ENCODE data around the gene CMPK1.

DNA sequence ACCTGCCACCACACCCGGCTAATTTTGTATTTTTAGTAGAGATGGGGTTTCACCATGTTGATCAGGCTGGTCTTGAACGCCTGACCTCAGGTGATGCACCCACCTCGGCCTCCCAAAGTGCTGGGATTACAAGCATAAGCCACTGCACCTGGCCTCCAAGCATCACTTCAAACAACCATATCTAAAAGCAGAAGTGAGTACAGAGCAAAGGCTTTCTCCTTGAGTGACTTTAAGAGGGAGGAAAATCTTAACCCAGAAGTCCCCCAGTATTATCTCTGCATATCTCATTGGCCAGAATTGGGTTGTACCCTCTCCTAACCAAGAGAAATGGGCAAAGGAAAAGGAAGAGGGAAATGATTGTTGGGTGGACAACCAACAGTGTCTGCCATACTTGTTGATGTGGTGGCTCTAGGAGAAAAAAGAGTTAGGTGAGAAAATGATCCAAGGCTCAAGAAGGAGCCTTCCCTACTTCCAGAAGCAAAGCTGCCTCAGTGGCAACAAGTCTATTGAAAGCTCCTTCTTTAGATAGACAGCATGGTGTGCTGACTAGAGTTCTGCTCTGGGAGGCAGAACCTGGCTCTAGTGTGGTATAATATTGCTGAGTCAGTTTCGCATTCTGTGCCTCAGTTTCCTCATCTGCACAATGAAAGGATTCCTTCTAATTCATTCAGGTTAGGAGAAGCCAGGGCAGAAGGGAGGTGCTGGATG is 65.7 kb downstream of the CMPK1 start:
- TF ChIP-seq, protein P1, sequence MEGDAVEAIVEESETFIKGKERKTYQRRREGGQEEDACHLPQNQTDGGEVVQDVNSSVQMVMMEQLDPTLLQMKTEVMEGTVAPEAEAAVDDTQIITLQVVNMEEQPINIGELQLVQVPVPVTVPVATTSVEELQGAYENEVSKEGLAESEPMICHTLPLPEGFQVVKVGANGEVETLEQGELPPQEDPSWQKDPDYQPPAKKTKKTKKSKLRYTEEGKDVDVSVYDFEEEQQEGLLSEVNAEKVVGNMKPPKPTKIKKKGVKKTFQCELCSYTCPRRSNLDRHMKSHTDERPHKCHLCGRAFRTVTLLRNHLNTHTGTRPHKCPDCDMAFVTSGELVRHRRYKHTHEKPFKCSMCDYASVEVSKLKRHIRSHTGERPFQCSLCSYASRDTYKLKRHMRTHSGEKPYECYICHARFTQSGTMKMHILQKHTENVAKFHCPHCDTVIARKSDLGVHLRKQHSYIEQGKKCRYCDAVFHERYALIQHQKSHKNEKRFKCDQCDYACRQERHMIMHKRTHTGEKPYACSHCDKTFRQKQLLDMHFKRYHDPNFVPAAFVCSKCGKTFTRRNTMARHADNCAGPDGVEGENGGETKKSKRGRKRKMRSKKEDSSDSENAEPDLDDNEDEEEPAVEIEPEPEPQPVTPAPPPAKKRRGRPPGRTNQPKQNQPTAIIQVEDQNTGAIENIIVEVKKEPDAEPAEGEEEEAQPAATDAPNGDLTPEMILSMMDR (IDR thresholded peaks at IDR 0.05; ENCODE audit: poor library complexity): no peak
- no peak for TF ChIP-seq EZH2 (IDR thresholded peaks at IDR 0.05; ENCODE audit: borderline replicate concordance)
- TF ChIP-seq EZH2phosphoT487 (IDR thresholded peaks at IDR 0.05; ENCODE audit: low read depth, severe bottlenecking, unreplicated experiment): no peak

Measured in hepatocyte (in vitro differentiated cells).